Glomerular endothelial cell (primary cell): ENCODE results near the gene EDARADD. TPM values are rescaled to one million over a fixed set of nuclear protein-coding genes. Genes with fewer than 3 reads are reported as not detected.
"Not testable (repeated sequence)": the region's sequence is repeated elsewhere in the genome, so short reads cannot be mapped to it uniquely, and the experiment has no call there.

Experiments used
- DNase-seq: peaks from one replicate; pipeline ENCODE4 v3.0.0-alpha.2; 2011; ENCODE audit warnings: low read depth, low spot score; ENCODE audit errors: extremely low read depth
- total RNA-seq: library from RNA; depleted of rRNA; stranded (reverse); fragments of >200 nt; gene quantifications from 2 replicates; pipeline ENCODE4 v1.2.3, GENCODE V29; 2015

The EDARADD gene
- total RNA-seq = not detected in 2 replicates

DNA sequence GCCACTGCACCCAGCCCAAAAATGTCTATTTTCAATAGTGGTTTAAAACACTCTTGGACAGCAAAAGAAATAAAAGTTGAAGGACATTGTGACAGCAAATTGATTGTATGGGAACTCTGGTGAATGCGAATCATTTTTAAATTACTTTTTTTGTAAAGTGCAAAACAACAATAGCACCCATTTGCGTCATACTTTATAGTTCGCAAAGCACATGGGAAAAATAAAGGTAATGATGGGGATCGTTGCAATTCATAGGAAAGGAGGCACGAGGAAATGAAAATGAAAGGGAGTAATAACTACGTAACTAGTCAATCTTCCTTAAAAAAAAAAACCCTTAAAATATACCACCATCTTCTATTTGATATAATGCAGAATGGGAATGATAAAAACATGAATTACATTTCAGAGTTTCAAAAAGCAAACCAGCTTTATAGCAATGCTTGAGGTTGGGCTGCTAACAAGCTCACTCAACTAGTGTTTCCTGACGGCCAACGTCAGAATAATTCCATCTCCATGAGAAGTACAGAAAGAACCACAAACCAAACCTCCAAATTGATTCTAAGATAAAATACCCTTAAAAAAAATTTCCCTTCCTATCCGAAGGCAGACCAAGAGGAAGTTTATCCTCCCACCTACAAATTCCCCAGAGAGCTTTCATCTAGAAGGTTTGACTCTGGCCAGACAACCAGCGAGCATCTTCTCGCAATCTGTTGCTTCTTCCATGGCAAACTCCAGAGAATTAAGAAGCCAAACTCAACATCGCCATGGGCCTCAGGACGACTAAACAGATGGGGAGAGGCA is at the start of gene EDARADD:
Gene EDARADD, plus strand, starts transcription at position 606 of the 801 bp plus-strand sequence. Its CDS starts 159 bp downstream, at position 765.
- DNase-seq = no peak

DNA sequence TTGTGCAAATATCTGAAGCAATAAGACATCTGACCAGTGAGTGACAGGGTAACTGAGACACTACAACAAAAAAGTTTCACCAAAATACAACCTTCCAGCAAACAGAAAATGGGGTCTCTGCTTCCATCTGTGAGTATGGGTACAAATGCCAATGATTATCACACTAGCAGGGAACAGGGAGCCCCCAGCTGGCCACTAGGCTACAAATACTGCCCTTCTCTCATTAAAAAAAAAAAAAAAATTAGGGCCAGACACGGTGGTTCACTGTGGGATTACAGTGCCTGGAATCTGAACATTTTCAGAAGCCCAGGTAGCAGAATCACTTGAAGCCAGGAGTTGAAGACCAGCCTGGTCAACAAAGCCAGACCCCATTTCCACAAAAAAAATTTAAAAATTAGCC is 48.4 kb upstream of the EDARADD start:
- no peak for DNase-seq

DNA sequence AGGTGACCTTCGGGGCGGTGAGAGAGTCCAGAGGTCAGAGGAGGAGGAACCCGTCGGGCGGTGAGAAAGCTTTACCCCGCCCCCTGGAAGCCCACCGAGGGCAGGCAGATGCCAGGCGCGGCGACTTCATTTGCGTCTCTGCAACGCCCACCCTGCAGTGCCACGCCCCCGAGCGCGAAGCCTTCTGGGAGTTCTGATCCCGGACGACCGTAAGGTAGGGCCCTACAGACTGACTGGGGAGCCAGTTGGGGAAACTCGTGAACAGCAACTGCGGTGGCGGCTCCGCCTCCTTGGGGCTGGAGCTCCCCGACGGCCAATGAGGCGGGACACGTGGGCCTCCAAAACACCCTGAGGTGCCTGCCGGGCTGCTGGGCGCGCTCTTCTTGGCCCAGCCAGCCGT is 46.0 kb upstream of the EDARADD start:
- DNase-seq = no peak

DNA sequence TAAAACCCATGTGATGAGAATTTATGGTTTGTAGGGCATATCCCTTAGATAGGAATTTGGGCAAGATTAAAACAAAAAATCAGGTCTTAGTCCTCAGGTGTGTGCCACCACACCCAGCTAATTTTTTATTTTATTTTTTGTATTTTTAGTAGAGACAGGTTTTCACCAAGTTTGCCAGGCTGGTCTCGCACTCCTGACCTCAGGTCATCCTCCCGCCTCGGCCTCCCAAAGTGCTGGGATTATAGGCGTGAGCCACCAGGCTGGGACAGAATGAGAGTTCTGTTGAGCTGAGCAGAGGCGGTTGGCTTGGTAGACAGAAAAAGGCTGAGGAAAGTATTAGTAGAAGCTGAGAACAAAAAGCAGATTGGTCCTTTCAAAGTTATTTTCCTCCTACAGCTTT is 43.8 kb upstream of the EDARADD start:
- DNase-seq = no peak

DNA sequence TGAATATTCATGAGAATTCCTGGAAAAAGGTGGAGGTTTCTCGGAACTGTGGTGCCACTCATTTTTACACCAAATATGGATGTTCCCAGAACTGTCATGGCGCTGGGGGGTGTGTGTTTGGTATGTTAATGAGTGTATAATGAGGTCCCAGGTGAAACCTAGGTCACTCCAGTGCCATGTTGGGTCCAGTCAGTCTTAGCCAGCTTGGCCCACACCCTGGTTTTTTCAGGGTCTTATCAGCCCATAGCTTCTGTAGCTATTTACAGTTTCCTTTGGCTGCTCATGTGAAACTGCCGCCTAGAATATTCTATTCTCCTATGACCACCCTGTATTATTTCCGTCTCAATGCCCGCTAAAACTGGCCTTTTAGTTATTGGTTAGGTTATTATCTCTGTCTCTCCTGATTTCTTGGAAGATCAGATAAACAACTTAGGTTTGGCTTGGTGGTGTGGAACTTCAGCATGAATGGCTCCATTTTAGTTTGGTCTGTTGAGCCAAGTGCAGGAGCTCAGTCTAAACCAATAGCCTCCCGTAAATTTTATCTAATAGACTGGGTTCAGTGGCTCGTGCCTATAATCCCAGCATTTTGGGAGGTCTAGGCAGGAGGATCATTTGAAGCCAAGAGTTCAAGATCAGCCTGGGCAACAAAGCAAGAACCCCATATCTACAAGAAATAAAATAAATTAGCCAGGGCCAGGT is 42.1 kb upstream of the EDARADD start:
- no peak for DNase-seq

DNA sequence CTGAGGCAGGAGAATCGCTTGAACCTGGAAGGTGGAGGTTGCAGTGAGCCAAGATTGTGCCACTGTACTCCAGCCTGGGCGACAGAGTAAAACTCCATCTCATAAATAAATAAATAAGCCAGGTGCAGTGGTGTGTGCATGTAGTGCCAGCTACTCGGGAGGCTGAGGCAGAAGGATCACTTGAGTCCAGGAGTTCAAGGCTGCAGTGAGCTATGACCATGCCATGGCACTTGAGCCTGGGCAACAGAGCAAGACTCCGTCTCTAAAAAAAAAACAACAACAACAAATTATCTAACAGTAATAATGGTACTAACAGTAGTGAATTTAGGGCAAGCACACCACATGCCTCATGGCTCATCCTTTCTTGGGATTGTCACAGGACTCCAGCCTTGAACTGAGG is 41.3 kb upstream of the EDARADD start:
- DNase-seq = not testable (repeated sequence)

DNA sequence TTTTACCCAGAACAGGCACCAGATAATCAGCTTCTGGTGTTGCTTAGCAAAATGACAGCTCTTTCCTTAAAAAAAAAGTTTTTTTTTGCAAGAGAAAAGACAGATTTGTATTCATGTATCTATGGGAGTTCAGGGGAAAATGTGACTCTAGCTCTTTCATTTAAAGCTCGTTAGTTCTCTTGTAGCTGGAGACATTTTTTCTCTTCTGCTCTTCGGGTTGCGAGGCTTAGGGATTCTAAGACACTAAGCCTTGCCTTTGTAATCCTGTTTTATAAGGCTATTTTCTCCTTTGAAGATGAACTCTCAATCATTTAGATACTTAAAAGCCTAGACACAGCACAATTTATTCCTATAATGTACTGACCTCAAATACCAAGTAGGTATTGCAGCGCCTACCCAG is 40.3 kb upstream of the EDARADD start:
- DNase-seq = no peak

DNA sequence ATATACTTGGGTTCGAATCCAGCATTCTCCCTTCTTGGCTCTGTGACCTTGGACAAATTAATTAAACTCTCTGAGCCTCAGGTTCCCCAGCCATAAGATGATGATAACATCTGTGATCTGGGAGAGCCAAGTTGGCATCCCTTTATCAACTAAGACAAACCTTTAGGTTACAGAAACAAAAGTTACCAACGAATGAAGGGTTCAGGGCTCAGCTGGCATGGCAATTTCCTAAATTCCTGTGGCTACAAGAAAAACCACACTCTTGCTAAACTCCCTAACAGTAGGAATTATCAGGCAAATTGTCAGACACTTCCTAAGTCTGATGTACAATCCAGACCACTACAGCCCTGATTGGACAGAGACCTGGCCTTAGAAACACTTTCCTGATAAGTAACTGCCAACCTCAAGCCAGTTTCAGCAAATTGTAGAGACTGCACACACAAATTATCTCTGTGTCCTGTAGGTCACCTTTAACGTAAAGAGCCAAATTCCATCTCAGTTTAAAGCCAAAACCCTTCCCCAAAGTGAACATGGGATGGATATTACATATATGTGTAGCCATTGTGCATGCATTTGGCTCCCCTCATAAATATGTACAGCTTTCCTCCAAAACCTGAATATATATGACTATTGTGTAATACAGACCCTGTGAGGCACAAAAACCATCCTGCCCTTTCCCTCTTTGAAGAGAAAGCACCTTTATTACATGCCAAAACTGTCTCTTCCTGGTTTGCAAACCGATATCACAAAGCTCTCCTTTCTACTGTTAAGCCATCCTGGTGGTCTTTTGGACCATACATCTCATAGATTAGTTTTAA is 39.5 kb upstream of the EDARADD start:
- no peak for DNase-seq

DNA sequence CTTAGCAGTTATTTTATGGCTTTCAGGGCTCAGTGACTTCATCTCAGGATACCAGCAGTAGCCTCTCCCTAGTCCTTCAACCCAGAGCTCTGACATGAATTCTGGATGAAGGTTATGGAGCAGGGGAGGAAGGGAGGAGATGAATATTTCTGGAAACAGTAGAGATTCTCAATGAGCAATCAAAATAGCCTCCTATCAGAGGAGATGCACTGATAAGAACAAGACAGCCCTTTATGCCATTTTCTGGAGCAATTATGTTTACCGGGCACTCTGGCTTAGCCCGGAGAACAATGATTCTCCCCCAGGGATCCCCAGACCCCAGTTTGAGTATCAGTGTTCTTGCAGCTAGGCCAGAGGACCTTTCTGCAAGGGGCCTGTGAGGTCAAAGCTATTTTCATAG is 37.9 kb upstream of the EDARADD start:
- no peak for DNase-seq

DNA sequence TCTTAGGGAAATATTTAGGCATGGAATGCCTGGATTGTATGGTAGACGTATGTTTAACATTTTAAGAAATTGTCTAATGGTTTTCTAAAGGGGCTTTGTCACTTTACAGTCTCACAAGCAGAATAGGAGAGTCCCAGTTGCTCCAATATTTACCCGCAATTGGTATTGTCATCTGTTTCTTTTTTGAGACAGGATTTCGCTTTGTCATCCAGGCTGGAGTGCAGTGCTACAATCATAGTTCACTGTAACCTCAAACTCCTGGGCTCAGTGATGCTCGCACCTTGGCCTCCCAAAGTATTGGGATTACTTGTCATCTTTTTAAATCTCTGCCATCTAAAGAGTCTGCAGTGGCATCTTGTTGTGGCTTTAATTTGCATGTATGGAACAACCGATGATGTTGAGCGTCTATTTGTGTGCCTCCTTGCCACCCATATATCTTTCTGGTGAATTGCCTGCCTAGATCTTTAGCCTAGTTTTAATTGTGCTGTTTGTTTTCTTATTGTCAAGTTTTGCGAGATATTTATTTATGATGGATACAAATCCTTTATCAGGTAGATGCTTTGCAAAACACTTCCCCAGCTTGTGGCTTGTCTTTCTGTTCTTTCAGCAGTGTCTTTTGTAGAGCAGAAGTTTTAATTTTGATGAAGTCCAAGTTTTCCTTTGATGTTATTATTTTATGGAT is 32.0 kb upstream of the EDARADD start:
- no peak for DNase-seq

DNA sequence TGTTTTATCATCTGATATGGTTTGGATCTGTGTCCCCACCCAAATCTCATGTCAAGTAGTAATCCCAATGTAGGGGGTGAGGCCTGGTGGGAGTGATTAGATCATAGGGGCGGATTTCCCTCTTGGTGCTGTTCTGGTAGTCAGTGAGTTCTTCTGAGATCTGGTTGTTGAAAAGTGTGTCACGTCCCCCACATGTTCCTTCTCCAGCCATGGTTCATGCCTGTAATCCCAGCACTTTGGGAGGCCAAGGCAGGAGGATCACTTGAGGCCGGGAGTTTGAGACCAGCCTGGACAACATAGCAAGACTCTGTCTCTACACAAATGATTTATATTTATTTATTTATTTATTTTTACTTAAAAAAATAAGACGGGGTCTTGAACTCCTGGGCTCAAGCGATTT is 30.8 kb upstream of the EDARADD start:
- DNase-seq = no peak

DNA sequence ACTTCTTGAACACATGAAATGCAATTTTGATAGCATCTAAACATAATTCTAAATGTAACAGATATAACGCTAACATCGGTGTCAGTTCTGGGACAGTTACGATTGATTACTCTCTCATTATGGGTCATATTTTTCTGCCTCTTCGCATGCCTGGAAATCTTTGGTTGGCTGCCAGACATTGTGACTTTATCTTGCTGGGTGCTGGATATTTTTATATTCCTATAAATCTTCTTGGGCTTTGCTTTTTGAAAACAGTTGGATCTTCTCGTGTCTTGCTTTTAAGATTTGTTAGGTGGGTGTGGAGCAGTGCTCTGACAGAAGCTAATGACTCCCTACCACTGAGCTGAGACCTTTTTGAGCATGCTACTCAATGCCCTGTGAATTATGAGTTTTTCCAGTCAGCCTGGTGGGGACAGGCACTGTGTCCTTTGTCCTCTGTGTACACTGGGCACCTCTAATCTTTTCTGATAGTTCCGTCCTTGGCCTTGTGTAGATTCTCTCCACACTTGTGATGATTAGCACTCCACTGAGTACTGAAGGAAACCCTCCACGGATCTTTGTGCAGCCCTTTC is 28.0 kb upstream of the EDARADD start:
- DNase-seq = no peak

DNA sequence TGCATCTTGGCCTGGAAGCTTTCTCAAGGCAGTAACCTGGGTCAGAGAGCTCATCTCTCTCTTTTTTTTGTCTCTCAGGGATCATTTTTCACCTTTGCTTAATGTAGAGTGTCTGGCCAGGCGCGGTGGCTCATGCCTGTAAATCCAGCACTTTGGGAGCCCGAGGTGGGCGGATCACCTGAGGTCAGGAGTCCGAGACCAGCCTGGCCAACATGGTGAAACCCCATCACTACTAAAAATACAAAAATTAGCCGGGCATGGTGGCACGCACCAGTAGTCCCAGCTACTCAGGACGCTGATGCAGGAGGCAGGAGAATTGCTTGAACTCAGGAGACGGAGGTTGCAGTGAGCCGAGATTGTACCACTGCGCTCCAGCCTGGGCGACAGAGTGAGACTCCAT is 27.4 kb upstream of the EDARADD start:
- DNase-seq = not testable (repeated sequence)

DNA sequence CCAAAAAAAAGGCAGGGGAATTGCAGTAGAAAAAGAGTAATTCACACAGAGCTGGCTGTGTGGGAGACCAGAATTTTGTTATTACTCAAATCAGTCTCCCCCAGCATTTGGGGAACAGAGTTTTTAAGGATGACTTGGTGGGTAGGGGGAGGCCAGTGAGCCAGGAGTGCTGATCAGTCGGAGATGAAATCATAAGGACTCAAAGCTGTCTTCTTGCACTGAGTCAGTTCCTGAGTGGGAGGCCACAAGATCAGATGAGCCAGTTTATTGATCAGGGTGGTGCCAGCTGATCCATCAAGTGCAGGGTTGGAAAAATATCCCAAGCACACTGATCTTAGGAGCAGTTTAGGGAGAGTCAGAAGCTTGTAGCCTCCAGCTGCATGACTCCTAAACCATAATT is 23.7 kb upstream of the EDARADD start:
- no peak for DNase-seq

DNA sequence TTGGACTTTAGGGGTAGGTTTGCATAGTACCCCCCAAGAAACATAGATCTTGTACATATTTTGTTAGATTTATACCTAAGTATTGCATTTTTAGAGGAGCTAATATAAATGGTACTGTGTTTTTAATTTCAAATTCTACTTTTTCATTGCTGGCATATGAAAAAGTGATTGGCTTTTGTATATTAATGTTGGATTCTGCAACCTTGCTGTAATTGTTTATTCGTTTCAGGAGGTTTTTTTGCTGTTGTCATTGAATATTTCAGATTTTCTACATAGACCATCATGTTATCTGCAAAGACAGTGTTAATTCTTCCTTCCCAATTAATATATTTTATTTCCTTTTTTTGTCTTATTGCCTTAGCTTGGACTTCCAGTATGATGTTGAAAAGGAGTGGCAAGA is 23.0 kb upstream of the EDARADD start:
- no peak for DNase-seq

DNA sequence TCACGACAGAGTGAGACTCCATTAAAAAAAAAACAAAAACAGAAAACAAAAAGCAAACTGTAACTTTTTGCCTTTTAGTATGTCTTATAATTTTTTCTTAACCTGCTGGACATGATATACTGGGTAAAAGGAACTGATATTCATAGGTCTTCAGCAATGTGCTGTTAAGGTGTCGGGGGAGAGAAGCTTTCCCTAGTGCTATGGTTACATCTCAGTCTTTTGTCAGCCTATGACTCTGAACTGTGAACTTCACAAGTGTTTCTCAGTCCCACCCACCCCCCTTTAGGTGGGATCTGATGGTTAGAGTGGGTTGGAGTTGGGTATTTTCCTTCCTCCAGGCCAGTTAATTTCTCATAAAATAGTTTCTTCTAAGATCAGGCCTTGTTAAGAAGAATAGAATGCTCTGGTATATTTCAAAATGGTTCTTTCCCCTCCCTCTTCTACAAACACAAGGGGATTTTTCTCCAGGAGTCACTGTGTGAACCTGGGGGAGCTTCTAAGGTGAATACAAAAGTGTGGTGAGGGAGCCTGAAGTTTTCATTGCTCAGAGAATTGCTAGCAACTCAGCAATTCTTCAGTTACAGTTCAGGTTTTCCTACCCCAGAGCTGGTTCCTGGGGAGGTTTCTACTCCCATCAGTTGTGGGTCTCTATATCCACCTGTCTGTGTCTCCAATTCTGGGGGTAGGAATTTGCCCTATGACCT is 16.1 kb upstream of the EDARADD start:
- no peak for DNase-seq

DNA sequence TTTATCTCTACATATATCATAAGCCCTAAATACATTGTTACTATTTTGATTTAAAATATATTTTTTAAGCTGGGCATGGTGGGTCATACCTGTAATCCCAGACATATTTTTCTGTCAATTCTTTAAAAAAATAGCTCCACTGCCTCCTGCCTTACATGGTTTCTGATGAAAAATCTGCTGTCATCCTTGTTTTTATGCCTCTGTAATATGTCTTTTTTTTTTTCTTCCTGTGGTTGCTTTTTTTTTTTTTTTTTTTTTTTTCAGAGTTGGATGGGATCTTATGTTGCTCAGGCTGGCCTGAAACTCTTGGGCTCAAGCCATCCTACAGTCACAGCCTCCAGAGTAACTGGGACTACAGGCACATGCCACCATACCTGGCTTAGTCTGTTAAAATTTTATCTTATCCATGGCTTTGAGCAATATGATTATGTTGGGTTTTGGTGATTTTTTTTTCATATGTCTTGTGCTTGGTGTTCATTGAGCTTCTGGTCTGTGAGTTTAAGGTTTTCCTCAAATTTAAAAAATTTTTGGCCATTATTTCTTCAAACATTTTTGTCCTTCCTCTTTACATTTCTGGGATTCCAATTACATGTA is 12.4 kb upstream of the EDARADD start:
- DNase-seq = no peak

DNA sequence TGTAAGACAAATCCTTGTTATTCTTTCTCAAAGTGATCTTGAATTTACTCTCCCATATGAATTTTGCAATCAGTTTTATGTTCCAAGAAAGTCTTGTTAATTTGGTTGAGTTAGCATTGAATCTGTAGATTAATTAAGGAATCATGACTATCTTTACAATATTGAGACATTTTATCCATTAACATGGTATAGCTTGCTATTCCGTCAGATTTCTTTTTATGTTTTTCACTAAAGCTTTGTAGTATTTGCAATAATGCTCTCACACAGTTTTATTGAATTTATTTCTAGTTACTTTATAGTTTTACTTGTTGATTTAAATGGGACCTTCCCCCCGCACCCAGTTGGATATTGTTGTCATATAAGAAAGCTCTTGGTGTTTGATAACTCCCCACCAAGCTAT is 5.8 kb upstream of the EDARADD start:
- no peak for DNase-seq

DNA sequence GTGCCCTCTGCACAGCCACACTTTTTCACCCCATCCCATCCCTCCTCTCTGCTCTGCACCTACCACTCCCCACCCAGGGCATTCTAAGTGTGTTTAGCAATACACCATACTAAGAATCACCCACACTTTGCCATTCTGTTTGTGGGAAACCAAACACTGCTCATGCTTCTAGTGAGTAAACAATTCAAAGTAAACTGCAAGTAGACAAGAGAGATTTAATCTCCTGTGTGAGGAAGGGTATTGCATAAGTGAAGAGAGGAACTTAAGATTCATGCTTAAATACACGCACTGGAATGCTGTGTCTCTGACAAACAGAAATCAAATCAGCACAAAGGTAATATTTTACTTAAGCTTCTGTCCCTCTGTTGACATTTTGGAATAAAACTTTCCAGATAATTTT is 4.8 kb upstream of the EDARADD start:
- DNase-seq = no peak

DNA sequence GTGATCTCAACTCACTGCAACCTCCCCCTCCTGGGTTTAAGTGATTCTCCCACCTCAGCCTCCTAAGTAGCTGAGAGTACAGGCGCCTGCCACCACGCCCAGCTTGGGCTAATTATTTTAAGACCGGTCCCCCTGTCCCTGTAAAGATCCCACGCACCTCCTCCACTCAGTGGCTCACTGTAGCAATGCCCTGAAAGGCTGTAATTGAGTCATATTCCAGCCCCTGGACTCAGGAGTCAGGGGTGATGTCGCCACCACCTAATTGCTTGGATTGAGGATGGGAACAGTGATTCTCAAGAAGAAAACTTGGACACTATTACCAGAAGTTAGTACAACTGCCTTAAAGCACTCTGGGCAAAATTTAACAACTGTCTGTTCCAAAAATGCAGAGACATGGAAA is 3.1 kb upstream of the EDARADD start:
- no peak for DNase-seq
